Testis (tissue), 3 donors: ENCODE results near the gene DSP. TPM values are rescaled to one million over a fixed set of nuclear protein-coding genes. Genes with fewer than 3 reads are reported as not detected.

Source experiments
- DNase-seq: peaks from one replicate; pipeline ENCODE4 v3.0.0-alpha.2; 2019
- H3K27ac ChIP-seq, 2 donors: fragments of 200-600 bp; sonication (generic); one replicate each; pipeline ENCODE4 v1.5.1; 2019
- H3K27me3 ChIP-seq: fragments of 200-600 bp; sonication (generic); one replicate; pipeline ENCODE4 v1.5.1; 2019
- H3K36me3 ChIP-seq: fragments of 200-600 bp; sonication (generic); one replicate; pipeline ENCODE4 v1.5.1; 2017; ENCODE audit warnings: low read depth; ENCODE audit errors: missing control alignments
- H3K4me1 ChIP-seq: fragments of 200-600 bp; sonication (generic); one replicate; pipeline ENCODE4 v1.5.1; 2019
- H3K4me3 ChIP-seq, 2 donors: fragments of 200-600 bp; sonication (generic); one replicate each; pipeline ENCODE4 v1.5.1; 2017 to 2019
- H3K9me3 ChIP-seq: fragments of 200-600 bp; sonication (generic); one replicate; pipeline ENCODE4 v1.5.1; 2017
- CTCF ChIP-seq, 3 experiments: fragments of 450-650 bp in 2 of 3; fragments of 200-600 bp in 1 of 3; sonication (generic) in 1 of 3; IDR thresholded peaks; one replicate each; pipeline ENCODE4 v1.5.1; 2016 to 2019; ENCODE audit warnings: antibody characterized with exemption in 3 of 3, mild to moderate bottlenecking in 2 of 3, moderate library complexity in 1 of 3
- POLR2A ChIP-seq: fragments of 450-650 bp; IDR thresholded peaks from one replicate; pipeline ENCODE4 v1.6.1; 2017; ENCODE audit warnings: antibody characterized with exemption, mild to moderate bottlenecking, moderate library complexity
- WGBS, 2 donors: methylation state at CpG; one replicate each; pipeline ENCODE4 v1.1.5; 2018; 5-methylcytosine and 5-hydroxymethylcytosine counted together
- intact Hi-C: fragments of 100-400 bp; cut with DNase I; formaldehyde crosslinking; loops from one replicate; pipeline ENCODE4 v1.15.1; 2023; ENCODE audit warnings: low total_unique reads
- polyA plus RNA-seq: library from polyadenylated mRNA; stranded (reverse); fragments of 350-450 nt; fragmentation: Illumina TruSeq; extraction: RNeasy Lipid Tissue Mini Kit (QIAGEN cat#74804); gene quantifications from one replicate; pipeline ENCODE4 v1.2.3, GENCODE V29; 2014; ENCODE audit warnings: low read depth, low replicate concordance; ENCODE audit not compliant: insufficient read depth
- total RNA-seq, 2 donors: library from RNA; depleted of rRNA; stranded (reverse); fragments of >200 nt; gene quantifications; one replicate each; pipeline ENCODE4 v1.2.3, GENCODE V29; 2016

DSP gene
- total and polyA plus RNA-seq, 3 donors from 2014 or later: 3.6 to 4.5 (median 4.1) TPM

- no peak overlapping the region for H3K27ac ChIP-seq
- no peak overlapping the region for H3K4me3 ChIP-seq
- no peaks in the 10 kb centered on the region for H3K4me1 ChIP-seq
- no peaks in the 10 kb centered on the region for H3K27me3 ChIP-seq
- no peaks in the 10 kb centered on the region for H3K36me3 ChIP-seq
- intact Hi-C loops: no loop called here
- WGBS, 2 donors: 85 to 91% methylated on average over 6 of the region's 6 CpGs
- H3K9me3 ChIP-seq: no peaks in the 10 kb centered on the region
- DNase-seq: no peak
- no peak for TF ChIP-seq POLR2A
- no peak for TF ChIP-seq CTCF (IDR thresholded peaks at IDR 0.05)
These were observed 33.9 kb upstream of the DSP start for GRCh38 chr6:7507600-7507999.

- no peak overlapping the region for H3K27ac ChIP-seq
These were observed 29.2 kb upstream of the DSP start for GRCh38 chr6:7512320-7512719.

GRCh38 chr6:7513529-7513928, 27.9 kb upstream of the DSP start:
- Histone ChIP-seq H3K9me3 (no peaks in the 10 kb centered on the region), H3K36me3 (no peaks in the 10 kb centered on the region), H3K4me3 (no peak overlapping the region), H3K27me3 (no peaks in the 10 kb centered on the region), H3K4me1 (no peaks in the 10 kb centered on the region), H3K27ac (no peak overlapping the region)
- TF ChIP-seq CTCF (IDR thresholded peaks at IDR 0.05) (no peak), POLR2A (no peak)
- 69 to 70% methylated on average over 5 of the region's 5 CpGs for WGBS, 2 donors
- DNase-seq: no peak
- intact Hi-C loops: no loop called here

More at GRCh38 chr6:7512320-7512719, 29.2 kb upstream of the DSP start:
- intact Hi-C loops: no loop called here
- Histone ChIP-seq H3K4me1 (no peaks in the 10 kb centered on the region), H3K9me3 (no peaks in the 10 kb centered on the region), H3K27me3 (no peaks in the 10 kb centered on the region), H3K36me3 (no peaks in the 10 kb centered on the region), H3K4me3 (no peak overlapping the region)
- TF ChIP-seq CTCF (IDR thresholded peaks at IDR 0.05) (no peak), POLR2A (no peak)
- no peak for DNase-seq
- 74 to 79% methylated on average over 2 of the region's 2 CpGs for WGBS, 2 donors

- Histone ChIP-seq H3K27me3 (no peaks in the 10 kb centered on the region), H3K36me3 (no peaks in the 10 kb centered on the region), H3K4me3 (no peak overlapping the region), H3K9me3 (no peaks in the 10 kb centered on the region), H3K4me1 (no peaks in the 10 kb centered on the region), H3K27ac (no peak overlapping the region)
- no peak for DNase-seq
- no peak for TF ChIP-seq CTCF (IDR thresholded peaks at IDR 0.05)
- no peak for TF ChIP-seq POLR2A
- intact Hi-C loops: no loop called here
- WGBS, 2 donors: 64 to 92% methylated on average over 2 of the region's 2 CpGs
These were observed 26.1 kb upstream of the DSP start for GRCh38 chr6:7515363-7515762.

GRCh38 chr6:7518877-7519276, 22.6 kb upstream of the DSP start:
- intact Hi-C loops: no loop called here
- TF ChIP-seq CTCF (IDR thresholded peaks at IDR 0.05) (no peak), POLR2A (no peak)
- WGBS, 2 donors: 90 to 93% methylated on average over 8 of the region's 8 CpGs
- no peak overlapping the region for H3K4me3 ChIP-seq
- H3K9me3 ChIP-seq: no peaks in the 10 kb centered on the region
- no peaks in the 10 kb centered on the region for H3K4me1 ChIP-seq
- no peak overlapping the region for H3K27ac ChIP-seq
- H3K27me3 ChIP-seq: no peaks in the 10 kb centered on the region
- H3K36me3 ChIP-seq: no peaks in the 10 kb centered on the region
- no peak for DNase-seq
